ENCODE measurements around the gene HELZ.

HELZ gene

GRCh38 chr17:67227488-67227887 is 17.5 kb downstream of the HELZ start:
- peaks cover 6% of the 10 kb centered on the region for H3K9me3 Mint-ChIP-seq
- DNase-seq (ENCODE audit: low spot score) = no peak
- H3K27me3 Mint-ChIP-seq (ENCODE audit: low read depth) = no peaks in the 10 kb centered on the region
- H3K4me3 Mint-ChIP-seq = no peak overlapping the region
- H3K27ac Mint-ChIP-seq = no peak overlapping the region
- H3K4me1 Mint-ChIP-seq (ENCODE audit: low read depth) = peaks cover 11% of the 10 kb centered on the region
- H3K36me3 Mint-ChIP-seq (ENCODE audit: low read depth) = peaks cover 46% of the 10 kb centered on the region

DNA sequence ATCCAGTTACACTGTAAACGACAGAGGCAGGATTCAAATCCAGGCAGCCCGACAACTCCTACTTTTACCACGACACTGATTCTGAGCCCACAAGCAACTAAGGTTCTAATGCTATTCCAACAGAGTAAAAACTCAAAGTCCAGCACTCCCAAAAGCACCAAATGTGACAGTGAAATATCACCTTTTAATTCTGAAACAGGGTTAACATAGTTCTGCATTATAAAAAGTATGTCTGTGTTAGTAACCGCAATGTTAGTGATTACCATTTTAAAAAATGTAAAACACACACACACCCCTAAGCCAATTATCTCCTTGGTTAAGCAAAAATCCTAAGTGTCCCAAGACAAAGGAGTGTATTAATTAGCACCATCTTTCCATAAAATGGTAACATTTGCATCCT is 19.7 kb downstream of the HELZ start:
- Mint-ChIP-seq H3K4me3 (no peak overlapping the region), H3K27me3 (ENCODE audit: low read depth) (no peaks in the 10 kb centered on the region), H3K4me1 (ENCODE audit: low read depth) (peaks cover 14% of the 10 kb centered on the region)

DNA sequence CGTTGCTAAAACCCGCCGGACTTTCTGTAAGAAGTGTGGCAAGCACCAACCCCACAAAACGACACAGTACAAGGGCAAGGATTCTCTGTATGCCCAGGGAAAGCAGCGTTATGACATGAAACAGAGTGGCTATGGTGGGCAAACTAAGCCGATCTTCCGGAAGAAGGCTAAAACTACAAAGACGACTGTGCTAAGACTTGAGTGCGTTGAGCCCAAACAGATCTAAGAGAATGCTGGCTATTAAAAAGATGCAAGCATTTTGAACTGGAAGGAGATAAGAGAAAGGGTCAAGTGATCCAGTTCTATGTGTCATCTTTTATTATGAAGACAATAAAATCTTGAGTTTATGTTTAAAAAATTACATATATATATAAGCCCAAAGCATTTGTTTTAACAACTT is 20.3 kb downstream of the HELZ start:
- Mint-ChIP-seq H3K4me3 (no peak overlapping the region), H3K36me3 (ENCODE audit: low read depth) (peaks cover 39% of the 10 kb centered on the region), H3K27me3 (ENCODE audit: low read depth) (no peaks in the 10 kb centered on the region), H3K9me3 (peaks cover 6% of the 10 kb centered on the region), H3K4me1 (ENCODE audit: low read depth) (peaks cover 14% of the 10 kb centered on the region), H3K27ac (no peak overlapping the region)
- no peak for DNase-seq (ENCODE audit: low spot score)

More for the DNA sequence above, 19.7 kb downstream of the HELZ start:
- no peak overlapping the region for H3K27ac Mint-ChIP-seq
- no peak for DNase-seq (ENCODE audit: low spot score)
- peaks cover 6% of the 10 kb centered on the region for H3K9me3 Mint-ChIP-seq
- H3K36me3 Mint-ChIP-seq (ENCODE audit: low read depth) = peaks cover 39% of the 10 kb centered on the region

DNA sequence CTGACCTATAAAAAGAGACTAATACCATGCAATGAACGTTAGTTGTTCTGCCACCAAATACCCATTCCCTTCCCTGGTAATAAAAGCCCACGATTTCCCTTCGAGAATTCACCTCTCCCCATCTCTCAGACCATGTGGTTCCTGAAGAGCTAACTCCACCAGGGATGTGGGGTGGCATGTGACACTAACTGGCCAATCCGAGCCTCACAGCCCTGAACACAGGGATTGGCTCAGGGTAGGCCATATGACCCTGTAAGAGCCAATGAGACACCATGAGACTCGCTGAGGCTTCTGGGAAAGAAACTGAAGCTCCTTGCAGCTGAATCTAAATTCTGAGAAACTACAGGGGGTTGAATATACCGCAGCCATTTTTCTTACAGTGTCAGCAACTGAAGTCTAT is 21.1 kb downstream of the HELZ start:
- H3K4me1 Mint-ChIP-seq (ENCODE audit: low read depth) = peaks cover 12% of the 10 kb centered on the region
- no peak overlapping the region for H3K4me3 Mint-ChIP-seq
- no peak for DNase-seq (ENCODE audit: low spot score)
- peaks cover 6% of the 10 kb centered on the region for H3K9me3 Mint-ChIP-seq
- H3K27me3 Mint-ChIP-seq (ENCODE audit: low read depth) = no peaks in the 10 kb centered on the region
- peaks cover 33% of the 10 kb centered on the region for H3K36me3 Mint-ChIP-seq (ENCODE audit: low read depth)
- no peak overlapping the region for H3K27ac Mint-ChIP-seq

GRCh38 chr17:67221062-67221998 is 23.7 kb downstream of the HELZ start:
- no peak overlapping the region for H3K27ac Mint-ChIP-seq
- H3K4me1 Mint-ChIP-seq (ENCODE audit: low read depth) = peaks cover 6% of the 10 kb centered on the region

DNA sequence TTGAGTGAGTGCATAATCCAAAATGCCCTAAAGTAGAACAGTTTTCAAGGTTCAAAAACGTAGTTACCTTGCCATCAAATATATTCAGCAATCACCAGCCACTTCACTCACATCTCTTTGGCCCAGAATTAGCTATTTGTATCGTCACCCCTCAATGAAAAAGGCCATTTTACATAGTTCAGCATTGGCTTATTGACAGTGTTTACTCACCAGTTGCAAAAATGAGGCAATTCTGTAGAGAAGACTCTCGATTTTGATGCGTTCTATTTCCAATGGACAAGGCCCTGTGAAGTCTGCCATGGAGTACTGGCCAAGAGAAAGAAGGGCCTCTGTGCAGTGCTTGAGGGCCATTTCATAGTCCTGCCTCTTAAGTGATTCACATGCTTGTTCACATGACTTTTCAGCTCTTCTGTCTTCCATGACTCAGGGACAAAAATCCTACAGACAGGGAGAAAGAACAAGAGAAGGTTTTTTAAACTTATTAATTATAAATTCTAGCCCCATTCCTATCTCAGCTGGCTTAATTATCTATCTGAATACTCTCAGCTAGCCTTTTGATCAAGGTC is 26.5 kb downstream of the HELZ start:
- H3K27me3 Mint-ChIP-seq (ENCODE audit: low read depth) = no peaks in the 10 kb centered on the region
- peaks cover 16% of the 10 kb centered on the region for H3K36me3 Mint-ChIP-seq (ENCODE audit: low read depth)

More at GRCh38 chr17:67221062-67221998, 23.7 kb downstream of the HELZ start:
- Mint-ChIP-seq H3K36me3 (ENCODE audit: low read depth) (peaks cover 24% of the 10 kb centered on the region), H3K9me3 (no peaks in the 10 kb centered on the region), H3K4me3 (no peak overlapping the region), H3K27me3 (ENCODE audit: low read depth) (no peaks in the 10 kb centered on the region)
- DNase-seq (ENCODE audit: low spot score) = no peak

DNA sequence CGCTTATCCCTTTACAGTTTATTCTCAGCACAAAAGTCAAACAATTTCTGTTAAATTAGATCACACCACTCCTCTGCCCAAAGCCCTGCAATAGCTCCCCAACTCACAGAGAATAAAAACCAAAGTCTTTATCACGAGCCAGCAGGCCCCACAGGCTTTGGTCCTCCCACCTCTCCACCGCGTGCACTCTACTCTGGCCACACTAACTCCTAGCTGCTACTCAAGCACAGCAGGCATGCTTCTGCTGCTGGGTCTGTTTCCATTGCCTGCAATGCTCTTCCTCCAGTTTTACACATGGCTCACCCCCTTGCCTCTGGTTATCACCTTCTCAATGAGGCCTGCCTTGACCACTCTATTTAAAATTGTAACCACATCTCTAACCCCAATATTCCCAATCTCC is 27.6 kb downstream of the HELZ start:
- no peaks in the 10 kb centered on the region for H3K9me3 Mint-ChIP-seq
- peaks cover 21% of the 10 kb centered on the region for H3K36me3 Mint-ChIP-seq (ENCODE audit: low read depth)
- no peaks in the 10 kb centered on the region for H3K27me3 Mint-ChIP-seq (ENCODE audit: low read depth)
- H3K4me3 Mint-ChIP-seq = no peak overlapping the region
- no peak overlapping the region for H3K27ac Mint-ChIP-seq
- no peak for DNase-seq (ENCODE audit: low spot score)
- H3K4me1 Mint-ChIP-seq (ENCODE audit: low read depth) = peaks cover 4% of the 10 kb centered on the region

More for the DNA sequence above, 26.5 kb downstream of the HELZ start:
- no peak for DNase-seq (ENCODE audit: low spot score)
- no peak overlapping the region for H3K4me3 Mint-ChIP-seq
- no peak overlapping the region for H3K27ac Mint-ChIP-seq
- peaks cover 3% of the 10 kb centered on the region for H3K4me1 Mint-ChIP-seq (ENCODE audit: low read depth)
- no peaks in the 10 kb centered on the region for H3K9me3 Mint-ChIP-seq

DNA sequence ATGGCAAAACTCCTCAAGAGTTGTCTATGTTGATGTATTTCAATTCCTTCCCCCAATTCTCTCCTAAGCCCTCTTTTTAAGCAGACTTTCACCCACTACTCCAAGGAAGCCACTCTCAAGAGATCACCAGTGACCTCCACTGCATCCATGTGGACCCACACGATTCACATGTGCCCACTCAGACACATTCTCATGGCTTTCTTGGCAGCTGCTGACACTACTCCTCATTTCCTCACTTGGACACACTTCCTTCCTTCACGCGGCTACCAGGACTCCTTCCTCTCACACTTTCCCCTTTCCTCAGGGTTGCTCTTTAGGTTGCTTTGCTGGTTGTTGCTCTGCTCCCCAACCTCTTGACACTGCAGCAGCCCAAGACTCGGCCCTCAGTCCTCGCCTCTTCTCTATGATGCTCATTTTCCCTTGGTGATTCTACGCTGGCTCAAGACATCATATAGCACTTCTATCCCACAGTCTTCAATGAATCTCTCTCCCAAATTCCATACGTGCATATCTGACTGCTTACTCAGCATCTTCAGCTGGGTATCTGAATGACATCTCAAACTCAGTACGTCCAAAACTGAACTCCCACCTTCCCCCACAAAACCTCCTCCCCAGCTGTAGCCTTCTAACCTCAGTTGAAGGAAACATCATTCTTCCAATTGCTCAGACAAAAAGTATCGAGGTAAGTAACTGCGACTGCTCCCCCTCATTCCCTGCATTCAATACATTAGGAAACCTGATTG is 28.2 kb downstream of the HELZ start:
- no peak for DNase-seq (ENCODE audit: low spot score)
- H3K9me3 Mint-ChIP-seq = no peaks in the 10 kb centered on the region
- no peak overlapping the region for H3K4me3 Mint-ChIP-seq
- H3K36me3 Mint-ChIP-seq (ENCODE audit: low read depth) = peaks cover 21% of the 10 kb centered on the region
- peaks cover 4% of the 10 kb centered on the region for H3K4me1 Mint-ChIP-seq (ENCODE audit: low read depth)
- H3K27ac Mint-ChIP-seq = no peak overlapping the region
- H3K27me3 Mint-ChIP-seq (ENCODE audit: low read depth) = no peaks in the 10 kb centered on the region

- peaks cover 1% of the 10 kb centered on the region for H3K4me1 Mint-ChIP-seq (ENCODE audit: low read depth)
- peaks cover 21% of the 10 kb centered on the region for H3K36me3 Mint-ChIP-seq (ENCODE audit: low read depth)
- DNase-seq (ENCODE audit: low spot score) = no peak
- no peaks in the 10 kb centered on the region for H3K9me3 Mint-ChIP-seq
- no peak overlapping the region for H3K27ac Mint-ChIP-seq
- no peak overlapping the region for H3K4me3 Mint-ChIP-seq
- no peaks in the 10 kb centered on the region for H3K27me3 Mint-ChIP-seq (ENCODE audit: low read depth)
Observed at GRCh38 chr17:67215991-67216421, 29.0 kb downstream of the HELZ start.

- Mint-ChIP-seq H3K27ac (no peak overlapping the region), H3K36me3 (ENCODE audit: low read depth) (peaks cover 22% of the 10 kb centered on the region)
- DNase-seq (ENCODE audit: low spot score) = no peak
Observed at GRCh38 chr17:67212714-67213417, 32.1 kb downstream of the HELZ start.

GRCh38 chr17:67212231-67212630 is 32.8 kb downstream of the HELZ start:
- H3K27me3 Mint-ChIP-seq (ENCODE audit: low read depth) = no peaks in the 10 kb centered on the region
- H3K4me3 Mint-ChIP-seq = no peak overlapping the region
- H3K36me3 Mint-ChIP-seq (ENCODE audit: low read depth) = peaks cover 22% of the 10 kb centered on the region
- no peak for DNase-seq (ENCODE audit: low spot score)
- peaks cover 6% of the 10 kb centered on the region for H3K4me1 Mint-ChIP-seq (ENCODE audit: low read depth)
- no peak overlapping the region for H3K27ac Mint-ChIP-seq
- no peaks in the 10 kb centered on the region for H3K9me3 Mint-ChIP-seq

More at GRCh38 chr17:67212714-67213417, 32.1 kb downstream of the HELZ start:
- H3K4me1 Mint-ChIP-seq (ENCODE audit: low read depth) = peaks cover 5% of the 10 kb centered on the region
- H3K27me3 Mint-ChIP-seq (ENCODE audit: low read depth) = no peaks in the 10 kb centered on the region
- no peaks in the 10 kb centered on the region for H3K9me3 Mint-ChIP-seq
- no peak overlapping the region for H3K4me3 Mint-ChIP-seq

DNA sequence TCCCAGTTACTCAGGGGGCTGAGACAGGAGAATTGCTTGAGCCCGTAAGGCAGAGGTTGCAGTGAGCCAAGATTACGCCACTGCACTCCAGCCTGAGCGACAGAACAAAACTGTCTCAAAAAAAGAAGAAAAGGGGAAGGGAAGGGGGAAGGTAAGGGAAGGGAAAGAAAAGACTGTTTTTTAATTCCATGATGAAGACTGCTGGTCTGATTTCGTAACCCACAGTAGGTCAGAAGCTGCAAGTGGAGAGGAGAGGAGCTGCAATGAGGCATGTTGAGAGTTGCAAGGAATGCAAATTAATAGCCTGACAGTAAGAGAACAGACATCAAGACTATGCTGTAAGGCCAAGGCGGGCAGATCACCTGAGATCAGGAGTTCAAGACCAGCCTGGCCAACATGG is 33.3 kb downstream of the HELZ start:
- Mint-ChIP-seq H3K9me3 (no peaks in the 10 kb centered on the region), H3K27ac (no peak overlapping the region), H3K4me1 (ENCODE audit: low read depth) (peaks cover 6% of the 10 kb centered on the region), H3K4me3 (no peak overlapping the region), H3K36me3 (ENCODE audit: low read depth) (peaks cover 22% of the 10 kb centered on the region), H3K27me3 (ENCODE audit: low read depth) (no peaks in the 10 kb centered on the region)
- no peak for DNase-seq (ENCODE audit: low spot score)

GRCh38 chr17:67210915-67211314 is 34.1 kb downstream of the HELZ start:
- no peak for DNase-seq (ENCODE audit: low spot score)
- peaks cover 22% of the 10 kb centered on the region for H3K36me3 Mint-ChIP-seq (ENCODE audit: low read depth)
- H3K27me3 Mint-ChIP-seq (ENCODE audit: low read depth) = no peaks in the 10 kb centered on the region
- no peaks in the 10 kb centered on the region for H3K9me3 Mint-ChIP-seq
- H3K4me1 Mint-ChIP-seq (ENCODE audit: low read depth) = peaks cover 6% of the 10 kb centered on the region
- no peak overlapping the region for H3K4me3 Mint-ChIP-seq
- H3K27ac Mint-ChIP-seq = no peak overlapping the region
